Heart left ventricle (tissue), 13 donors: ENCODE data around the gene ZFPM1.

Experiments used
- POLR2A ChIP-seq, 2 donors: fragments of 450-650 bp; IDR thresholded peaks; one replicate each; pipeline ENCODE4 v1.6.1; 2017; ENCODE audit warnings: antibody characterized with exemption in 2 of 2, mild to moderate bottlenecking in 2 of 2, moderate library complexity in 2 of 2
- TF ChIP-seq, protein P1 (sequence below), 12 donors: fragments of 200-600 bp; sonication (generic) in 4 of 12; IDR thresholded peaks; one replicate each; pipeline versions ENCODE4 v1.5.0 to v1.8.0; 2018 to 2022; ENCODE audit warnings: antibody characterized with exemption in 12 of 12, mild to moderate bottlenecking in 5 of 12
- donor health status: ischemic (EF 13 %, LVEDD 7.1; RV severe dilation, severe dysfunction).
- donor health status: DM: no; HTN: yes; CAD: no.
- donor health status: DM: no; HTN: no; CAD: no.
- donor health status: ischemic (EF 25% LVEDD 6.9; RV normal size, moderate dysfunction).
- donor health status: ischemic (EF 25% LVEDD 5.7; RV mildly dilated, moderate dysfunction).
- donor health status: ischemic (EF 35%, LVEDD 5.7; RV mildly dilated, moderate dysfunction).
- donor health status: nonischemic (EF 11% LVEDD 7.7; RV severe dilation, severe dysfunction).
- donor health status: DM: yes; HTN: yes; CAD: no.
- donor health status: PGD.
- donor health status: ischemic (EF 29% LVEDD 5.4; RV normal size, mild dysfunction).
- donor health status: nonischemic (EF 23%, LVEDD 6.1; RV moderate dilation, normal function).

DNA sequence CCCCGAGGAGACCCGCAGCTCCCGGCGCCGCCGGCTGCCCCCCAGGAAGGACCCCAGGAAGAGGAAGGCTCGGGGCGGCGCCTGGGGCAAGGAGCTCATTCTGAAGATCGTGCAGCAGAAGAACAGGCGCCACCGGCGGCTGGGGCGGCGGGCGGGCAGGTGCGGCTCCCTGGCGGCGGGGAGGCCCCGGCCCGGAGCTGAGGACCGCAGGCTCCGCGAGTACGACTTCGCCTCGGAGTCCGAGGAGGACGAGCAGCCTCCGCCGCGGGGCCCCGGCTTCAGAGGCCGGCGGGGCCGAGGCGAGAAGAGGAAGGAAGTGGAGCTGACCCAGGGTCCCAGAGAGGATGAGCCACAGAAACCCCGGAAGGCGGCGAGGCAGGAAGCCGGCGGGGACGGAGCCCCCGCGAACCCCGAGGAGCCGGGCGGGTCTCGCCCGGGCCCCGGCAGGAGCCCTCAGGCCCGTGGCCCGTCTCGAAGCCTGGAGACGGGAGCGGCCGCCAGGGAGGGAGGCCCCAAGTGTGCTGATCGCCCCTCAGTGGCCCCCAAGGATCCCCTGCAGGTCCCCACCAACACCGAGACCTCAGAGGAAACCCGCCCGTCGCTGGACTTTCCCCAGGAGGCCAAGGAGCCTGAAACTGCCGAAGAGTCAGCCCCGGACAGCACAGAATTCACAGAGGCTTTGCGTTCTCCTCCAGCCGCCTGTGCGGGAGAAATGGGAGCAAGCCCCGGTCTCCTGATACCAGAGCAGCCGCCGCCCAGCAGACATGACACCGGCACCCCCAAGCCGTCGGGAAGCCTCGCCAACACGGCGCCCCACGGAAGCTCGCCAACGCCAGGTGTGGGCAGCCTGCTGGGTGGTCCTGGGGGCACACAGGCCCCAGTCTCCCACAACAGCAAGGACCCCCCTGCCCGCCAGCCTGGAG is 22.3 kb upstream of the ZFPM1 start:
- TF ChIP-seq, protein P1, sequence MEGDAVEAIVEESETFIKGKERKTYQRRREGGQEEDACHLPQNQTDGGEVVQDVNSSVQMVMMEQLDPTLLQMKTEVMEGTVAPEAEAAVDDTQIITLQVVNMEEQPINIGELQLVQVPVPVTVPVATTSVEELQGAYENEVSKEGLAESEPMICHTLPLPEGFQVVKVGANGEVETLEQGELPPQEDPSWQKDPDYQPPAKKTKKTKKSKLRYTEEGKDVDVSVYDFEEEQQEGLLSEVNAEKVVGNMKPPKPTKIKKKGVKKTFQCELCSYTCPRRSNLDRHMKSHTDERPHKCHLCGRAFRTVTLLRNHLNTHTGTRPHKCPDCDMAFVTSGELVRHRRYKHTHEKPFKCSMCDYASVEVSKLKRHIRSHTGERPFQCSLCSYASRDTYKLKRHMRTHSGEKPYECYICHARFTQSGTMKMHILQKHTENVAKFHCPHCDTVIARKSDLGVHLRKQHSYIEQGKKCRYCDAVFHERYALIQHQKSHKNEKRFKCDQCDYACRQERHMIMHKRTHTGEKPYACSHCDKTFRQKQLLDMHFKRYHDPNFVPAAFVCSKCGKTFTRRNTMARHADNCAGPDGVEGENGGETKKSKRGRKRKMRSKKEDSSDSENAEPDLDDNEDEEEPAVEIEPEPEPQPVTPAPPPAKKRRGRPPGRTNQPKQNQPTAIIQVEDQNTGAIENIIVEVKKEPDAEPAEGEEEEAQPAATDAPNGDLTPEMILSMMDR (IDR thresholded peaks at IDR 0.05): no peak
- no peak for TF ChIP-seq POLR2A (IDR thresholded peaks at IDR 0.05)
